Adipocyte (in vitro differentiated cells): ENCODE measurements around the gene VNN1.
A peak's percentile ranks its signal among the peaks of the same experiment; 100 is the strongest.
"Not testable (repeated sequence)": the region's sequence is repeated elsewhere in the genome, so short reads cannot be mapped to it uniquely, and the experiment has no call there.

Source experiments
- DNase-seq: peaks from one replicate; pipeline ENCODE4 v3.0.0-alpha.2; 2015; ENCODE audit warnings: low read depth
- H3K27me3 ChIP-seq: replicated peaks from 2 replicates; pipeline ENCODE4 v1.7.0; 2013; ENCODE audit warnings: mild to moderate bottlenecking, low read length, moderate library complexity; ENCODE audit not compliant: control insufficient read depth, insufficient read depth
- H3K36me3 ChIP-seq: 2 replicates; pipeline ENCODE4 v1.7.0; 2013; ENCODE audit warnings: low read length, mild to moderate bottlenecking, moderate library complexity; ENCODE audit not compliant: control insufficient read depth, insufficient read depth, severe bottlenecking
- H3K4me1 ChIP-seq: 2 replicates; pipeline ENCODE4 v1.7.0; 2013; ENCODE audit warnings: mild to moderate bottlenecking, low read length, moderate library complexity; ENCODE audit not compliant: control insufficient read depth, insufficient read depth
- H3K4me3 ChIP-seq: 2 replicates; pipeline ENCODE4 v1.7.0; 2013; ENCODE audit warnings: mild to moderate bottlenecking, low read length, moderate library complexity
- H3K9ac ChIP-seq: 2 replicates; pipeline ENCODE4 v1.7.0; 2013; ENCODE audit warnings: mild to moderate bottlenecking, low read length, moderate library complexity
- H3K9me3 ChIP-seq: 2 replicates; pipeline ENCODE4 v1.7.0; 2013; ENCODE audit warnings: mild to moderate bottlenecking, low read length, moderate library complexity; ENCODE audit not compliant: control insufficient read depth

Gene VNN1

GRCh38 chr6:132693478-132693877, 20.4 kb downstream of the VNN1 start:
- Histone ChIP-seq H3K4me3 (no peak overlapping the region), H3K4me1 (peaks cover 11% of the 10 kb centered on the region), H3K36me3 (no peaks in the 10 kb centered on the region), H3K9ac (no peak overlapping the region), H3K9me3 (peaks cover 17% of the 10 kb centered on the region), H3K27me3 (no peaks in the 10 kb centered on the region)
- peak; percentile 64 for DNase-seq

GRCh38 chr6:132690678-132691077, 23.2 kb downstream of the VNN1 start:
- Histone ChIP-seq H3K36me3 (no peaks in the 10 kb centered on the region), H3K4me1 (peaks cover 11% of the 10 kb centered on the region), H3K27me3 (no peaks in the 10 kb centered on the region), H3K9ac (no peak overlapping the region), H3K4me3 (no peak overlapping the region), H3K9me3 (peaks cover 7% of the 10 kb centered on the region)
- no peak for DNase-seq

- Histone ChIP-seq H3K4me1 (no peaks in the 10 kb centered on the region), H3K27me3 (no peaks in the 10 kb centered on the region), H3K9me3 (no peaks in the 10 kb centered on the region), H3K4me3 (peak overlapping the region; percentile 17), H3K36me3 (no peaks in the 10 kb centered on the region), H3K9ac (no peak overlapping the region)
- no peak for DNase-seq
These were observed 26.5 kb downstream of the VNN1 start for GRCh38 chr6:132687306-132687705.

GRCh38 chr6:132686531-132686930, 27.3 kb downstream of the VNN1 start:
- no peaks in the 10 kb centered on the region for H3K9me3 ChIP-seq
- no peak for DNase-seq

GRCh38 chr6:132685009-132685408, 28.8 kb downstream of the VNN1 start:
- H3K27me3 ChIP-seq = no peaks in the 10 kb centered on the region
- no peak overlapping the region for H3K4me3 ChIP-seq
- H3K9me3 ChIP-seq = no peaks in the 10 kb centered on the region
- no peak for DNase-seq
- no peaks in the 10 kb centered on the region for H3K36me3 ChIP-seq
- no peaks in the 10 kb centered on the region for H3K4me1 ChIP-seq
- H3K9ac ChIP-seq = no peak overlapping the region

More at GRCh38 chr6:132686531-132686930, 27.3 kb downstream of the VNN1 start:
- no peaks in the 10 kb centered on the region for H3K36me3 ChIP-seq
- H3K4me1 ChIP-seq = no peaks in the 10 kb centered on the region
- H3K27me3 ChIP-seq = no peaks in the 10 kb centered on the region
- H3K9ac ChIP-seq = no peak overlapping the region
- H3K4me3 ChIP-seq = no peak overlapping the region

- H3K9me3 ChIP-seq = no peaks in the 10 kb centered on the region
- no peak for DNase-seq
- no peaks in the 10 kb centered on the region for H3K27me3 ChIP-seq
- no peaks in the 10 kb centered on the region for H3K36me3 ChIP-seq
- H3K4me3 ChIP-seq = no peak overlapping the region
- H3K4me1 ChIP-seq = no peaks in the 10 kb centered on the region
- H3K9ac ChIP-seq = no peak overlapping the region
These were observed 29.6 kb downstream of the VNN1 start for GRCh38 chr6:132684272-132684671.

GRCh38 chr6:132683543-132683942, 30.3 kb downstream of the VNN1 start:
- Histone ChIP-seq H3K4me1 (no peaks in the 10 kb centered on the region), H3K4me3 (no peak overlapping the region), H3K36me3 (no peaks in the 10 kb centered on the region), H3K27me3 (no peaks in the 10 kb centered on the region), H3K9ac (no peak overlapping the region), H3K9me3 (no peaks in the 10 kb centered on the region)
- DNase-seq = peak; percentile 58

- H3K9ac ChIP-seq, H3K4me3 ChIP-seq, H3K4me1 ChIP-seq, H3K27me3 ChIP-seq, H3K9me3 ChIP-seq, H3K36me3 ChIP-seq: not testable (repeated sequence)
- peak; percentile 15 for DNase-seq
These were observed 34.8 kb downstream of the VNN1 start for GRCh38 chr6:132679094-132679493.

- Histone ChIP-seq H3K36me3 (no peaks in the 10 kb centered on the region), H3K9me3 (no peaks in the 10 kb centered on the region), H3K4me3 (no peak overlapping the region), H3K27me3 (no peaks in the 10 kb centered on the region), H3K4me1 (no peaks in the 10 kb centered on the region), H3K9ac (no peak overlapping the region)
- DNase-seq = no peak
These were observed 38.1 kb downstream of the VNN1 start for GRCh38 chr6:132675749-132676148.

- H3K27me3 ChIP-seq = no peaks in the 10 kb centered on the region
- H3K36me3 ChIP-seq = no peaks in the 10 kb centered on the region
- DNase-seq = no peak
- no peaks in the 10 kb centered on the region for H3K9me3 ChIP-seq
- no peak overlapping the region for H3K9ac ChIP-seq
- no peaks in the 10 kb centered on the region for H3K4me1 ChIP-seq
- H3K4me3 ChIP-seq = no peak overlapping the region
These were observed 38.9 kb downstream of the VNN1 start for GRCh38 chr6:132675002-132675401.

- H3K9ac ChIP-seq = no peak overlapping the region
- H3K9me3 ChIP-seq = no peaks in the 10 kb centered on the region
- H3K27me3 ChIP-seq = no peaks in the 10 kb centered on the region
- H3K36me3 ChIP-seq = no peaks in the 10 kb centered on the region
- H3K4me3 ChIP-seq = no peak overlapping the region
- H3K4me1 ChIP-seq = no peaks in the 10 kb centered on the region
- no peak for DNase-seq
These were observed 40.3 kb downstream of the VNN1 start for GRCh38 chr6:132673376-132674094.

- H3K9ac ChIP-seq = no peak overlapping the region
- DNase-seq = no peak
- no peaks in the 10 kb centered on the region for H3K27me3 ChIP-seq
- no peaks in the 10 kb centered on the region for H3K9me3 ChIP-seq
- no peaks in the 10 kb centered on the region for H3K4me1 ChIP-seq
- no peaks in the 10 kb centered on the region for H3K36me3 ChIP-seq
- no peak overlapping the region for H3K4me3 ChIP-seq
These were observed 42.6 kb downstream of the VNN1 start for GRCh38 chr6:132671295-132671694.
